ENCODE results near the gene RALB.
"Not testable (repeated sequence)": the region's sequence is repeated elsewhere in the genome, so short reads cannot be mapped to it uniquely, and the experiment has no call there.

Gene RALB

DNA sequence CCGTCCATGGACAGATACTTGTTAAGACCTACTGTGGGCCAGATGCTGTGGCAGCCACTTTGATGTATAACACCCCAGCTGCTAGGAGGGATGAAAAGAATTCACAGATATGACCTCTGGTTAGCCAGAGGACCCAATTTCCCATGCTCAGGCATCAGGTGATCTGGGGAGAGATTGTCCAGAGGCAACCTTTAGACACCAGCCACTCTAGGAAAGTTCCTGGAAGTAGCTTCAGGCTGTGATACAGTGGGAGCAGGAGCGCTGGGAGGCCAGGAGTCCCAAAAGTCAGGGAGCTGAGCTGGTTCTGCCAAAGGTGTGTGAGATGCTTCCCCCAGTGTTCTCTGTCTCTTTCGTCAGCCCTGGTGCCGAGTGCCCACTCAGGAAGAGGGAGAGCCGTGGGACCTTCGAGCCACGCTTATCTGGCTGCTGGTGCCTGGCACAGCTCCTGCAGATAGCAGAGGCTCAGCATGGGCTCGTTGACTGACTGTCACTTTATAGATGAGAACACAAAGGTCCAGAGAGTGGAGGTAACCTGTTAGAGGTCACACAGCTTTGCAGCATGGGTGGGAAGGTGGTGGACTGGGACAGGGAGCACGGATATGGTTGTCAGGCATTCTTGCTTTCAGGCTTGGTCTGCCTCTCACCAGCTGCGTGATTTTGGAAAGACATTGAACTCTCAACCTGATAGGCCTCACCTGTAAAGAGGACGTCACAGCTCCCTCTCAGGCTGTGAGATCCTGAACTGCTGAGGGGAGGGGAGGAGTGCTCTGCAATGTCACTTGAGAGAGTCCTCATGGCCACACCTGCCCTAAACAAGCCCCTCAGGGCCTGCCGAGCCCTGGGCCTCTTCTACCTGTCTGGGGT, 7.8 kb upstream of the RALB start:
- no peak for DNase-seq

GRCh38 chr2:120245520-120246332, 6.9 kb upstream of the RALB start:
- no peak for DNase-seq

- no peak for DNase-seq
These were observed 5.9 kb upstream of the RALB start for GRCh38 chr2:120246546-120247300.

GRCh38 chr2:120247851-120248250, 4.8 kb upstream of the RALB start:
- no peak for DNase-seq

DNA sequence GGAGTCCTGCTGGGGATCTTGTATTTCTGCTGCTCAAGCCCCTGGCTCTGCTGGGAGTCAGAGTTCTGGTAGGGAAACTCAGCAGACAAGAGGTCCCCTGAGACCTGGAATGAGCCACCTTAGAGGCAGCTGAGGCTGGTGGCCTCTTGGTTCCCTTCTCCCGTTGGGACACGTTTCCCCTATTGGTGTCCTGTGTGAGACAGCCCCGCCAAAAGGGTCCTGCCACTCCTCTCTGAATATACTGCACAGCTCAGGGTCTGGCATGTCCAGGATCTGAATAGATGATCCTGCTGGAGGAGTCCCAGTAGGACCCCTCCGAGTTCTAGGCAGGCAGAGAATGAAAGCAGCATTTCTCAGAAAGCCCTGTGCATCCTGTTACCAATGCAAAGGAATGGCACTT, 2.0 kb upstream of the RALB start:
- no peak for DNase-seq

GRCh38 chr2:120251078-120251477, 1.6 kb upstream of the RALB start:
- no peak for DNase-seq

DNA sequence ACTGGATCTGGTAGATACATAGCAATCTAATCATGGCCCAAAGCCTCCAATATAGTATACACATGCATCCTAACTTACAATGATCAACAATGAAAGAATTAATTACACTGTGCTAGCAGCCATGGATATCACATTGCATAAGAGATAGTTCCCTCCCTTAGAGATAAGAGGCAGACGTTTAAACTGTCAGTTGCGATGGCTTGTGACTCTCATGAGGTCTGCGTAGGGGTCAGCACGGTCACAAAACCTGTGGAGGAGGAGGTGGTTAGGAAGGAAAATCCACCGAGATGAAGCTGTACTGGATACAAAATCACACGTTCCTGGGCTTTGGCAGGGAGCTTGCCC, 800 bp upstream of the RALB start:
- DNase-seq = no peak

DNA sequence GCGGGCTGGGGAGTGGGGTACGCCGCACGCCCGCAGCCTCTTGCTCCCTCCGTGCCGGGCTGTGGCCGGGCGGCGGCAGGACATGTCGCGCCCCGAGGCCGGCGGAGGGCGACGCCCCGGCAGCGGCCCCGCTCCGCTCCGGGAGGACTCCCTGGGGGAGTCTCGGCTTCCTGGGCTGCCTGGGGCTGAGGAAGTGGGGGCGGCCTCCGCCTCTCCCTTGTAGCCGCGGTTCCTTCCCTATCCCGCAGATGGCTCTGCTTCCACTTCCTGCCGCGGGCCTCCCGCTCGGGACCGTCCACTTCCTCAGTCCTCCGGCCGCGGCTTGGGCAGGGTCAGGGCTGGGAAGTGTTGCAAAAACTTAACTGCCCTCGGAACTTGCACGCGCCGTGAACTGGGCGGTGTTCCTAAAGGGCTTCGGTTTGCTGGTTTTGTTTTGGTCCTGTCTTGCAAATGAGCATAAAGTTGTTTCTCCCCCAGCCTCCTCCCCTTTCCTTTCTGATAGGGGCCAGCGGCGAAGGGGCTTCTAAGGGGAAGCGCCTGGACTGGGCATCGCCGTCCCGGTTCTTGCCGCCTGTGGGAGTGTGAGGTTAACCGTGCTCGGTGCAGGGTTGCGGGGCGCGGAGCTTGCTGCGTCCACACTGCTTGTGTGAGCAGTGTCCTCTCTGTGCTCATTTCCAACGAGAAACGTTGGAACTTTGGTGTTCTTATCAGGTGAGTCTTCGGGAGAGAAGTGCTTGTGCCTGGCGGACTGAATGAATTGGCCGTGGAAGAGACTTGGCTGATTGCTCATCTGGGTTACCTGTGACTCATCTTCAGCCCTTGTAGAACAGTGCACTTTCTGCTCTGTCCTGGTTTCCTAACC, 600 bp downstream of the RALB start:
- peak; percentile 67 for DNase-seq

DNA sequence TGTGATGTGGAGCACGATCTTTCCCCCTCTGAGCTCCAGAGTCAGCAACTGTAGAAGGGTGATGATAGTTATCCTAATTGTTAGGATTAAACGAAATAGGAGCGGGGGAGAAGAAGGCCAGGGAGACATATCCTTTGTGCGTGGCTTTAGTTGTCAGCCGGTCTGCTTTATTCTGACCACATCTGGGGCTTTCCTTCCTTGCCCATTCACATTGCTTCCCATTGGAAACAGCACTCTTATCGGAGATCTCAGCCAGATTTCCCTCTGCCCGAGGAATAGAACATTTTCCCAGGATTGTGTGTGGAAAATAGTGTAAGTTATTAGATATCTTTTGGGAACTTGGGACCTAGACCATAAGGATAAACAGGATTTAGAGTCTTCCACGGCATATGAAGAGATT, 1.5 kb downstream of the RALB start:
- DNase-seq = no peak

GRCh38 chr2:120255071-120255470, 2.4 kb downstream of the RALB start:
- no peak for DNase-seq

GRCh38 chr2:120255986-120256650, 3.5 kb downstream of the RALB start:
- DNase-seq = no peak

GRCh38 chr2:120256651-120257000, 4.0 kb downstream of the RALB start:
- DNase-seq = no peak

DNA sequence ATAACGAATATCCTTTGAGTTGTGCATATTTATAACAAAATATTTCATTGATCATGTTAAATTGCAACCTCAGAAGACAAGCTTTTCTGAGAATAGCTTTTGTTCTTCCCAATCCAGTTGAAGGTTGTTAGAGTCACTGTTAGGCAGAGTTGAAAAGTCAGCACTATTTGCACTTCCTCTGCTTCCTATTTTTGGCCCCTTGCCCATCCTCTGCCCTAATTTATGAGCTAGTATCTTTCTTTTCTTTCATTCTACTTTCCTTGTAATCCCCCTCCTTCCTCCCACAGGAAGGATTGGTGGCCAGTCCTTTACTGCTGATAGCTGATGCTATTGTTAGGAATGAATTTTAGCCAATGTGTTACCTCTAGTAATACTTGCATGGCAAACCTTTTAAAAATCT, 4.9 kb downstream of the RALB start:
- DNase-seq = no peak

GRCh38 chr2:120258196-120258595, 5.5 kb downstream of the RALB start:
- no peak for DNase-seq

DNA sequence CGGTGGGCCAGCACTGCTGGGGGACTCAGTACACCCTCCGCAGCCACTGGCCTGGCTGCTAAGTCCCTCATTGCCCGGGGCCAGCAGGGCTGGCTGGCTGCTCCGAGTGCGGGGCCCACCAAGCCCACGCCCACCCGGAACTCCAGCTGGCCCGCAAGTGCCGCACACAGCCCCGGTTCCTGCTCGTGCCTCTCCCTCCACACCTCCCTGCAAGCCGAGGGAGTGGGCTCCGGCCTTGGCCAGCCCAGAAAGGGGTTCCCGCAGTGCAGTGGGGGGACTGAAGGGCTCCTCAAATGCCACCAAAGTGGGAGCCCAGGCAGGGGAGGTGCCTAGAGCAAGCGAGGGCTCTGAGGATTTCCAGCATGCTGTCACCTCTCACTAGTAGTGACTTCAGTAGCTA, 7.3 kb downstream of the RALB start:
- DNase-seq = not testable (repeated sequence)

DNA sequence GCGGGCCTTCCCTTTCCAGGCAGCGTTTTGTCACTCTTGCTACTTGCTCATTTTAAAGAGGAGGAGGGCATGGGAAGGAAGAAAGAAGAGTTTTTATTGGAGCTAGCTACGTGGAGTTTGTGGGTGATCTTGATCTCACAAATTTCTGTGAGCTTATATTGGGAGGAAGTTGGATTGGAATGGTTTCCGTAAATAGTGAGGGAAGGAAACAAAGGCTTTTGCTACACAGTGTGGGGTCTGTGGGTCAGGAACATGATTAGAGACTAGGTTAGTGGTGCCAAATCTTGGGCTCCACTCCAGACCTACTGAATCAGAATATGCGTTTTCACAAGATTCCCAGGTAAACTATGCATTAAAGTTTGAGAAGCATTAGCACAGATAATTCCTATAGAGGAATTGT, 8.1 kb downstream of the RALB start:
- DNase-seq = no peak

DNA sequence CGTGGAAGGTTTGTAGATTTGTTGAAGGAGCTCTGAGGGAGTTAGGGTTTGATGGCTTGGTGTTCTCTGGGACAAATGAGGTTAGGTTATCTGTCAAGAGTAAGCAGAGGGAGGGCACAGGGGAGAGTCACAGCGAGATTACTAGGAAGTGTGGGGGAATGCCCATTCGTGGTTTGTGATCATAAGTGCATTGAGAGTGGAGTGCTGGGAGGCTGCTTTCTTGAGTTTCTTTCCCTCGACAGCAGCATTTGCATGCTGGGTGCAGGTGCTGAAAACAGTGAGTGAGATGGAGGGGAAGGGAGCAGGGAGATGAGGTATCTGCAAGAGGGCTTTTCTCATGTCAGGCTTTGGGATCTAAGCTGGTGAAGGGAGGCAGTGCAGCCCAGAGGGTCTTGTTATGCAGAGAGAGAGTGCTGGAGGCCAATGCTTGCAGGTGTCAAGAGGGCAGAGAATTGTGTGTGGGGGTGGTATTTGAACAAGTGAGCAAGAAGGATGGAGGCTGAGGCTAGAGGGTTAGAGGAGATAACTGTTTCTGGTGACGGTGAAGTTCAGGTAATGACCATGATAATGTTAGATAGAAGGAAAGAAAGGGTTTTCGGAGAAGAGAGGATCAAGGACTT, 8.8 kb downstream of the RALB start:
- no peak for DNase-seq

DNA sequence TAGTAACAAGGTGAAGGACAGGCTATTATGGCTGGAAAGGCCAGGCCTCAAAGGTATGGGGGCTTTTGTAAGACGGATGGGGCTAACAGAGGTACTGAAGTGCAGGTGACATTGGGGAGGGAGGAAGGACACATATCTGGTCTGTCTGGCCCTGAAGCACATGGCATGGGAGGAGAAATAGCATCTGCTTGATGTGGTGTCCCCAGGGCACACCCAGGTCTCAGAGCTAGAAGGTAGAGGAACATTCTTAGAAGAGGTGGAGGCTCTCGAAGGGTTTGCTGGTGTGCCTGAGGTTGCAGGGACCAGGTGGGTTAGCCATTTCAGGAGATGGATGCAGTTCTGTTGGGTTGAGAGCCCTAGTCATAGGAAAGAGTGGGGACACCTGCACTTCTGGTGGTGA, 9.5 kb downstream of the RALB start:
- no peak for DNase-seq

DNA sequence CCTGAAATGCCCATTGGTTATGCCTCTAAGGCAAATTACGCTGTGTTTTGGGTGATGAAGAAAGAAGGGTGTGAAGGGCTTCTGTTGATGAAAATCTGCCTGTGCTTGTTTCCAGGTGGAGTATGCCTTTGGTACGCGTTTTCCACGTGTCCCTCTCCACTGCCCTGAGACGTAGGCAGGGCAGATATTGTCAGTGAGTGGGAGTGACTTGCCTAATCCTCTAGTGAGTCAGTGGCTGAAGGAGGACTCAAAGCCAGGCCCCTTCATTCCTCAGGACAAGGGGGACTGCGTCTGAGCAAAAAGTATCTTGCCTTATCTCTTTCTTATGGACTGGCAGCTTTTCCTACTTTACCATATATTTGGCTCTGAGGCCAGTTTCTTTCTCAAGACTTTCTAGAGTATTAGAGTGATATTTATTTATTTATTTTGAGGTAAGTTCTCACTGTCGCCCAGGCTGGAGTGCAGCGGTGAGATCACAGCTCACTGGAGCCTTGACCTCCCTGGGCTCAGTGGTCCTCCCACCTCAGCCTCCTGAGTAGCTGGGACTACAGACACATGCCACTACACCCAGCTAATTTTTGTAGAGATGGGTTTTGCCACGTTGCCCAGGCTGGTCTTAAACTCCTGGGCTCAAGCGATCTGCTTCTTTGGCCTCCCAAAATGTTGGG, 10.2 kb downstream of the RALB start:
- DNase-seq = no peak

- no peak for DNase-seq
These were observed 12.4 kb downstream of the RALB start for GRCh38 chr2:120265006-120265405.

GRCh38 chr2:120267348-120267747, 14.7 kb downstream of the RALB start:
- DNase-seq = no peak
